ENCODE data around the gene NHSL2. TPM values are rescaled to one million over a fixed set of nuclear protein-coding genes. Genes with fewer than 3 reads are reported as not detected.
"Not testable (repeated sequence)": the region's sequence is repeated elsewhere in the genome, so short reads cannot be mapped to it uniquely, and the experiment has no call there.

The NHSL2 gene
- polyA plus RNA-seq, 10 donors, result 7.7 to 13.1 (median 8.7) TPM

DNA sequence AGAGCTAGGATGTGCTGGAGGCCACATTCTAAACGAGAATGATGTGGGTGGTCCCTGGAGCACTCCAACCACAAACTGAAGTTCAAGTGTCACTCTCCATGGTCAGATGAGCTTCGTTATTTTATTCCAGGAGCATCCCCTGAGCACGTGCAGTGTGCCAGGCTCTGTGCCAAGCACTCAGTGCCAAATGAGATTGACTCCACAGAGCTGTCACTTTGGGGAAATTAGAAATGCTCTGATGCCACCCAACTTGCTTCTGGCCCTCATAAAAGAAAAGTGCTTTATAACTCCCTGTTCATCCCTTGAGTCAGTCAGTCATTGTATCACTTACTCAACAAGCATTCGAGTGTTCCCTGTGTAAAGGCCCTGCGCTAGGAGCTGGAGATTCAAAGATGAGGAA lies 129.9 kb downstream of the NHSL2 start:
- no peak for DNase-seq

DNA sequence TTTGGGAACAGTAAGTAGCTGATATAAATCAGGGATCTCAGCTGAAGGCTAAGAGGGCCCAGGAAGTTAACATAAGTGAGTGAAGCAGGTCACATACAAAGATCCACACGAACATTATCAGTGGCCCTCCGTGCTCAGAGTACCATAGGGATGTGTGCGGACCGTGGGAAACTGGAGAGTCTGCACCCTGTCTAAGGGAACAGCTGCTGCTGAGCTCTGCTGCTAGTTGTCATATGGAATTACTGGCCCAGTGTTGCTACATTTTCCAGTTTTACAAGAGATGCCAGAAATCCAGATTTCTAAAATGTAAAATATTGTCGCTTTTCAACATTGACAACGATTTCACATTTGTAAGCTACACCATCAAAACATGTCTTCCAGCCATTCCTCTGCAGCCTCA lies 130.5 kb downstream of the NHSL2 start:
- peak in 1 of 3 donors; percentile 59 for DNase-seq

DNA sequence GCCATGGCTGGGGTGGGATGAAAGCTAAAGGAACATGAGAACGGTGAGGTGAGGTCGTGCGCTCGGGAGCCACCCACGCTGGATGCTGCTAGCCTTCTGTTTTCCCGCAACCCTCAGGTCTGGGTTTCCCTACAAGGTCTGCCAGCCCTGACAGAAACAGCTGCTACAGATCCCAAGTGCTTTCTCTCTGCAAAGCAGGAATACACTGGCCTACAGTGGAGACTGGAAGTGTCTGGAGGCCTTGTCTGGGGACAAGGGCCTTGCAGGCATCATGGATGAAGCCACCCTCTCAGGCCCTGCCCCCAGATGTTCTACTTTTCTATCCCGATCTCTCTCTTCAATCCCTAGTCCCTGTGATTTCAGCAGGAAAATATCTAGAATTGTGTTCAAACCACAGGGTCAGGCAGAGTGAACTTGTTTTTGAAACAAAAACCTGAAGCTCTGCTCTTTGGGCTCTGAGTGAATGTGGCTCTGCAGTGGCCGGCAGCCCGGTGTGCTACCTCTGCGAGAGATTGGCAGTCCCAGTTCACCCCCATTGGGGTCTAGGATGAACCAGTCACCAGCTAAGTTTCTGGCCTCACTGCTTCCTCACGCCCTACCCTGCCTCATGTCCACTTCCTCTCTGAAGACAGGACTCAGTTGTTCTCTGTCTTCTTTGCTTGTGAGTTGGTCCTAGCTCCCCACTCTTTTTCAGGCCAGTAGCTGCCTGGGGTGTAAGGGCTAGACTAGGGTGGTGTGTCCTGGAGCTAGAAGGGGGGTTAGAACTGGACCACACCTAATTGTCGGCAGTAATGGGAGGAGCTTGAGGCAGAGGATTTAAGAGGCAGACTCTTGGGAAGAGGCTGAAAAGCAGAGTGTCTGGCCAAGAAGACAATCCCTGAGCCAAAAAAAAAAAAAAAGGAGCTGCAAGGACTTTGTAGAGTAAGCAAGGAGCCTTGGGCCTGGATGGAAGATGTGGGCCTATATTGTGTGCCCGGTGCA lies 131.5 kb downstream of the NHSL2 start:
- peak in 1 of 3 donors; percentile 71 for DNase-seq

DNA sequence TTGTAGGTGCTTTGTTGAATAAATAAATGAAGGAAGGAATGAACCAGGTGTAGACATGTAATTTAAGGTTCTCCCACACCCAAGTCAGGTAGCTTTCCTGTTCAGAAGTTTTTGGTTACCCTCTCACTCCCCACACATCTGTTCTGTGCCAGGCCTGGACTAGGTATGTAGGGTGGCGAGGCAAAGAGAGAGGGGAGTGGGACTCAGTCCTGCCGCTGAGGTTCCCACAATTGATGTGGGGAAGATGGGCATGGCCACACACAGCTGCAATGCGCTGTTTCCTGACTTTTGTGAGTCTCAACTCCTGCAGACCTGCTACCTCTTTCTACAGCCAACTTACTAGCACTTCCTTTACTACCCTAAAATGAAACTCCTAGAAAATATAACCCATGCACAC lies 132.2 kb downstream of the NHSL2 start:
- DNase-seq, result no peak

DNA sequence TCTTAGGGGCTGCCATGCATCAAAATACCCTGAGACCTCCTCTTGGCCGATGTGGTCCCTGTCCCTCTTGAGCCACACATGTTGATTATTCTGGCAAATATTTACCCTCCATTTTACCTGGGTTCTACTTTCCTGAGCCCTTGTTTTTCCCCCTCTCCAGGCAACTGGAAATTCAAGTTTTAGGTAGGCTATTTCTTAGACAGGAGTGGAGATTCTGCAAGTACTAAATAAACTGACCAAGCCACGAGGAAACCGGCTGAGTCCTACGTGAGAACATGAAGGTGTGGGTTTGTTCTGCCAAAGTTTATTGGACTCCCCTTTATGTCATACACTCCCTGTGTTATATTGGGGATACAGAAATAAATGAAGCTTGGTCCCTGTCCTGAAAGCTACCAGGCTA lies 133.0 kb downstream of the NHSL2 start:
- no peak for DNase-seq

DNA sequence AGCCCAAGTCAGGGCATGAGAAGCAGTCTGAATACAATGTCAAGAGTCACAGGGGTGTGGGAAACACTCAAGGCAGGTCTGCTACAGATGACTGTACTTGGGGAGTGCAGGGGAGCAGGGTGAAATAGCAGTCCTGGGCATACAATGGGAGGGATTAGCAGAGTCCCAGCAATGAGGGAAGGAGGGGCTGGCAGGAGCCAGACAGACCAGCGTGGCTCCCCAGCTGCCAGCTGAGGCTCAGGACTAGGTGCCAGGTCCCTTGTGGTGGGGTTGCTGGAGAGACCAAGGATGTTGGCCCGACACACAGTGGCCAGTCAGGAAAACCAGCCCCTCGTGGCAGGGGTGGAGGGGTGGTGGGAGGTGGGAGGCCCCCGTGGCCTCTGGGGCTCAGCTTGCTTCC lies 134.5 kb downstream of the NHSL2 start:
- DNase-seq, result no peak

DNA sequence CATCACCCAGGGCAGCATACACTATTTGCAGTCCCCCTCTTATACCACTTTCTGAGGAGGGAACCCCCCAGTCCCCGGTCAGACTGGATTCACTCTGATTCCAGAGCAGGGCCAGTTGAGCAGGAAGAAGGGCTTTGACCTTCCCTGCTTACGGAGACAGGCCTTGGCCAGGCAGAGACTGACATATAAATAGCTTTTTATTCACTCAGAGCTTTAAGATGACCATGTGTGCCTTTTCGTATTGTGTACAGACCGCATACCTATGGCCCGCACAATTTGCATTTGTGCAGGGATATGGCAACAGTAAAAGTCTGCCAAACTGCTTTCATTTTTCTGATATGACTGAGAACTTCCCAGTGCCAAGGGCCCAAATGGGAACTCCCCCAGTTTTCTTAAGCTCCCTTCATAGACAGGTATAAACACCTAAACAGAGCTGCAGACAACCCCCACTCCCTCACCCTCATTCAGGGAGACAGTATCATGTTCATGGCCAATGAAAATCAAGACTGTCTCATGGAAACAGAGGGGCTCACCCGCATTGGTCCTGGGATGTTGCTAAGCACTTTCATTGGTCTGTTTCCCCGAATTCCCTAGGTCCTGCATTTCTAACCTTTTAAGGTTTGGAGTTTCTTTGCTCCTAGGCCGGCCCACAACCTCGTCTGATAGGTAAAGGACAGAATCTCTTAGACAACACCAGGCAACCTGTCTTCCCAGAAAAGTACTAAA lies 135.1 kb downstream of the NHSL2 start:
- DNase-seq, result no peak

DNA sequence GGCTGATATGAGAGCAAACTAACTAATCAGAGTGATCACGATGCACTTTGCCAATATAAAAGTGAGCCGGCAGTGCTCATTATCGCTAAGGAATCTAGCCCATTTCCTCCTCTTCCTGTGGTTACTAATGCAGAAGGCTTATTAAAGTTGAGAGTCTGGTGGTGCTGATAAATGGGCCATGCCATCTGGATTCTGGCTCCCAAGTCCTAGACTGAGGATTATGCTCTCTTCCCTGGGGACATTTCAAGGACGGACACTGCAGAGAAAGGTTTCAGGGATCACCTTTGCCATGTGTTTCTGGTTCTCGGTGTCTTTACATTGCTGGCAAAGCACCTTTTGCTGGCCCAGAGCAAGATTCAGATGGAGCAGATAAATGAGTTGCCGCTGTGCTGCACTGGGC lies 135.8 kb downstream of the NHSL2 start:
- no peak for DNase-seq

DNA sequence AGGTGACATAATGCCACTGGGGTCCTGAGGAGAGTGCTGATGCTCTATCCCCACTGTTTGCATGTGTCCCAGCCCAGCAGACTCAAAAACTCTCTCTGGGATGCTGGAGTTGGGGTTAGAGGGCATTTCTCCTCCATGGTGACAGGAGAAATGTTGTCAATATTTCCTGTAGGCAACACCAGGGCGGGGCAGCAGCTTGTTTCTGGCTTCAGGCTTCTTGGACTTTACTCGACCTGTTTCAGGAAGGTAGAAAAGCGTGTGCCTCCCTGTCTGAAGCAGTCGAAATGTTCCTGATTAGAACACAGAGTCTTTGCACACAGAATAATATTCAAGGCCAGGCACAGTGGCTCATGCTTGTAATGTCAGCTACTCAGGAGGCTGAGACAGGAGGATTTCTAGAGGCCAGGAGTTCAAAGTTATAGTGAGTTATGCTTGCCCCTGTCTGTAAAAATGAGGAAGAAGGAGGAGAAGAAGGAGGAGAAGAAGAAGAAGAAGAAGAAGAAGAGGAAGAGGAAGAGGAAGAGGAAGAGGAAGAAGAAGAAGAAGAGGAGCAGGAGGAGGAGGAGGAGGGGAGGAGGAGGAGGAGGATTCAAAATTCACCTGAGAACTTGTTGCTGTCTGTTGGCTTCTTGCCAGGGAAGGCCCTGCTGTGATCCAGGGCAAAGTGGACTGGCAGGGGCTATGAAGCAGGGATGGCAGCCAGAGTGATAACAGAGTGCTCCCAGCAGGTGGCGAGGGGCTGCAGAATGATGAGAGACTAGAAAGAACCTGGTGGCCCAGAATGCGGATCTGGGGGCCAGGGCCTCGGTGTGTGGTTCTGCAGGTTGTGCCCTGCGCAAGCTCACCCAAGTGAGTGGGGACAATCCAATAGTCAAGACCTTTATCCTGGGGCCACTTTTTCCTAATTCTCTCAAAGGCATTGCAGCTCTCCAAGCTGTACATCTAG lies 138.1 kb downstream of the NHSL2 start:
- no peak for DNase-seq

DNA sequence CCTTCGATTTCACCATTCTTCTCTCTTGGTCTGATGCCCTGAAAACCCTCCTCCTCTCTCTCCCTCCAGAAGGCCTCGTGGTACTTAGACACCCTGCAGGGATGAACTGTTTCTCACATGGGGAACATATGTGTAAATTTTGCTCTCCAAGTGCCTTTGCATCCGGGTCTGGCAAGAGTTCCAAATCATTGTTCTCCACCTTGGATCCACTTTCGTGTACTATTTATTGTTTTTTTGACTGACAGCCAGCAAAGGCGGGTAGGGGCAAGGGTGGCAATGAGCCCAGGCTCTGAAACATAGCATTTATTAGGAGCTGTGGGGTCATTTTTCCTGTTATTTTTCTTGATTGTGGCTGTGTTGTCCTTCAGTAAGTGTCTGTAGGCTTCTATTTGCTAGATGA lies 139.4 kb downstream of the NHSL2 start:
- no peak for DNase-seq

DNA sequence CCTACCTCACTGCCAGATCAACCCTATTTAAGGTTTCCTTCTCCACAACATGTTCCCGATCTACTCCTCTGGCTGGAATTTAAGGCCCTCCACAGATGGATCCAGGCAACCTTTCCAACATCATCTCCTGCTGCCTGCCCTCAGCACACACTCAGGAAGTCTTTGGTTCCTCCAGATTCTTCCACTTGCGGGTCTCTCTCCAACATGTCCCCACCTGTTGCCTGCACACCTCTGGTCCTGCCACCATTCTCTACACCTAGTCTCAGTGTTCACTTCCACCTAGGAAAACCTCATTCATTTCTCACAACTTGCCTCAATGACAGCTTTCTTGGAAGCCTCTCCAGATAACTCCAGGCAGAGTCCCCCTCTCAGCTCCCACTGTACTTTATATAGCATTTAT lies 140.9 kb downstream of the NHSL2 start:
- DNase-seq, result no peak

DNA sequence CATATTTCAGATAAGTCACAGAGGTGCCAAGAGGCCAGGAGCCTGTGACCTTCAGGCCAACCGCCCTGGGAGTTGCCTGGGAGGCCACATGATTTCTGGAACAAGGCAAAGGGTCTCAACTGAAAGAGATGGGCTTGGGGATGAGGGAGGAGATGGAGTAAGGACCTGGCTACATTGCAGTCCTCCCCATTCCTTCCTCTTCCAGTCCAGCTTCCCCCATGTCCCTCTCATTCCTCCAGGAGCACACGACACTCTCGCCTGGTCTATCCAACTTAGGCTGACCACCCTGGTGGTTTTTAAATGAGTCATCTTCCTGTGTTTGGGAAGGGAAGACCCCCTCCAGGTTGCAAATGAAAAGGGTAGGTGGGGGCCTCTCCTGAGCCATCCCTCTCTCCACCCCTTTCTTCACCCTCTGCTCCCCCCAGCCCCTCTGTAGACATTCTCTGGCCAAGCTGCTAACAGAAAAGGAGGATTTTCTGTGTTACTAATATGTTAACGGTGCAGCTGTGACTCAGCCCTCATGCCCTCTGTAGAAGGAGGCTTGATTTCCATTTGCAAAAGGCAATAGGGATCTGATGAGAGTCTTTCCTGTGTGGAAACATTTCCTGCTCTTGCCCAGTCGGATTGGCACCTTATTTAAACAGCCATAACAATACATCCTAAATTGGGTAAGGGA lies 141.9 kb downstream of the NHSL2 start:
- DNase-seq, result no peak

DNA sequence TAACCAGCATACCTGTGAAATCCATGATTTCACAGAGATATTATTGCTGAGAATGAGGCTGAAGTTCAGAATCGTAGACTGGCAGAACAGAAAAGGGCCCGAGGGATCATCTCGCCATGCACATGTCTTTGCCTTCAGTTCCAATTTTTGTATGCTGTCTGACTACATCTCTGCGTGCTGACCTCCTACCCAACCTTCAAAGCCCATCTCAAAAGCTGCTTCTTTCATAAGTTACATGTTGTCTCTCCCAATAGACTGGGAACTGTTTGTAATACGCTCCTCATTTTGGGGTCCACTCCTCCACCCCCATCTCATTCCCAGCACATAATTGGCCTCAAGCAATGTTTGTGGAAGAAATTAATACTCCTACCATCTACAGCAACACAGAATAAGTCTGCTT lies 142.9 kb downstream of the NHSL2 start:
- no peak for DNase-seq

DNA sequence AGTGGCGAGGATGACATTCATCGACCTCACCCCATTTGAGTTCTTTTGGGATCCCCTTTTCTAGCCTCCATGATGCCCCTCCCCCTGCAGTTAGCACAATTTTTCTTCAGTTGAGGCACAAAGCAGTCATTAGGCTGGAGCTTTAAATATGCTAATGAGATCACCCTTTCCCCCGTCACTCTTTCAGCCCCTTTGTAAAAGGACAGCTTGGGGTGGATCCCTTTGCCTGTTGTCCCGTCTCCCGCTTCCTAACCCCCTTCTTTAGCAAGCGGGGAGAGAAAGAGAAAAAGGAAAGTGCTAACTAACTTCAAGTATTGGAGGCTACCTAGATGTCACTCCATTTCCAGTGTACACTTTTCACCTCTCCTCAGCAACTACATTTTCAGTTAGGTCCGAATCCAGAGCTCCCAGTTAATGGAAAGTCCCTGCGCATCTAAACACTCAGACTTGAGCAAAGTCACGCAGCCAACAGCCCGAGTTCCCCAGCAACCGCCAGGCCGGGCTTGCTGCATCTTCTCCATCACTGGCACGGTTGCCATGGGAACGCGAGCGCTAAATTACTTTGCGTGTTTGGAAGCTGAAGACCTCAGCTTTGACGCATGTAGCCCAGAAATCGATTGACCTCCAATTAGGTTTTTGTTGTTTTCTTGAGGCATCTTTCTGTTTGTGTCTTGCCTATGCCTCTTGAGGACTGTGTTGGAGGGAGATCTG lies 144.3 kb downstream of the NHSL2 start:
- no peak for DNase-seq

DNA sequence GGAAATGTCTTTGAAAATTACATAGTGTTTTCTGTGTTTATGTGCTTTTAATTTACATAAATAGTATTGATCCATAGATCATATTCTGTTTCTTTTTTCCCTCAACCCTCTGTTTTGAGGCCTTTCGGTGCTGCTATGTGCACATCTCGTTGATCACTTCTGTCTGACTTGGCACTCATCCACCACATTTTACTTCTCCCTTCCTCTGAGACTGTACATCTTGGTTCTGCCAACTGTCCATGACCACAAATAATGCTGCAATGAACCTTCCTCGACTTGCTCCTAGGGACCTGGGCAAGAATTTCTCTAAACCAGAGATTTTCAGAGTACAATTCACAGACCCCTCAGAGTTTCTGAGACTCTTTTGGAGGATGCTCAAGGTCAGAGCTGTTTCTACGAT lies 146.7 kb downstream of the NHSL2 start:
- peak in 1 of 3 donors; percentile 26 for DNase-seq

DNA sequence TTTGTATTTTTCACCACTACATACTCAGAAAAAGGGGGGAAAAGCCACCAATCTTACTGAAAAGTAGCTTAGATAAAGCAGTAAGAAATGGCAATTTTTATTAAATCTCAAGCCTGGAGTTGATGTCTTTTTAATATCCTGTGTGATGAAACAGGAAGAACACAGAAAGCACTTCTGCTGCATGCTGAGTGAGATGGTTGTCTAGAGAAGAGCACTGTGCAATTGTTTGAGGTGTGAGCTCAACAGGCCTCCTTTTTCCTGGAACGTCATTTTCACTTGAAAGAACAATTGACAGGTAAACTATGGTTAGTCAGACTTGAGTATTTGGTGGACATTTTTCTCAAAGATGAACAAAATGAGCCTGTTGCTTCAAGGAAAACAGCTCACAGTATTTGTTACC lies 147.2 kb downstream of the NHSL2 start:
- no peak for DNase-seq

DNA sequence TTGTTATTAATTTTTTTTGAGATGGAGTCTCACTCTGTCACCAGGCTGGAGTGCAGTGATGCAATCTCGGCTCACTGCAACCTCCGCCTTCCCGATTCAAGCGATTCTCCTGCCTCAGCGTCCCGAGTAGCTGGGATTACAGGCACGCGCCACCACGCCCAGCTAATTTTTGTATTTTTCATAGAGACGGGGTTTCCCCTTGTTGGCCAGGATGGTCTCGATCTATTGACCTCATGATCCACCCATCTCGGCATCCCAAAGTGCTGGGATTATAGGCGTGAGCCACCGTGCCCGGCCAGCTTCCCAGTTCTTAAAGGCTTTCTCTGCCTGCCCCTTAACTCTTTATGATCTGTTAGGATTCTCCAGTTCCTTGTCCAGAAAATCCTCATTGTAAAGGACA lies 147.7 kb downstream of the NHSL2 start:
- not testable (repeated sequence) for DNase-seq

DNA sequence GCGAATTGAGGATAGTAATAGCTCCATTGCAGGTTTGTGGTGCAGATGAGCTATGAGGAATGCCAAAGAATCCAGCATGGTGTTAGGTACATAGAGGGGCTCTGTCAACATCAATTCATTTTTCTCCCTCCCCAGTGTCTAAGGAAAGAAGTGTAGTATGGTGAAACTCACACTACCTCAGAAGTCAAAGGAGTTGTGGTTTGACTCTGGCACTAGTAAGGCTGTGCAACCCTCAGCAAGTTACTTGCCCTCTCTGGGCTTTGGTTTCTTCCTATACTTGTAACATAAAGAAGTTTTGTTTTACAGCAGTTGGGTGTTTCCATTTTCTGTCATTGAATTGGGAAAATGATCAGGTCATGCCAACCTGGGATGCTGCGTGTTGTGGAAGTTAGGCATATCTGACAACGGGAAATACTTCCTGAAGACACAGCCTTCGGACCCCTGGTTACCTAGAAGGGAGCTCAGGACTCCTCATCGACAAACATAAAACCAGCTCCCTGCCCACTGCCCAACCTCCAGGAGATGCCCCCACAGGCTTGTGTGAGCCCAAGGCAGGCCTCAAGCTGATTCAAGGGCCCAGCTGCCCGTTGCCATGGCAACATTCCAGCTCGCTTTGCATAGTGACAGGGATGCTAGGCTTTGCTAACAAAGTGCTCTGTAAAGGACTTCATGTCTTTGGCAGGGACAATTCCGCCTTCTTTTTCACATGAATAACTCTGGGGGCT lies 149.7 kb downstream of the NHSL2 start:
- DNase-seq, result peak in 1 of 3 donors; percentile 49

DNA sequence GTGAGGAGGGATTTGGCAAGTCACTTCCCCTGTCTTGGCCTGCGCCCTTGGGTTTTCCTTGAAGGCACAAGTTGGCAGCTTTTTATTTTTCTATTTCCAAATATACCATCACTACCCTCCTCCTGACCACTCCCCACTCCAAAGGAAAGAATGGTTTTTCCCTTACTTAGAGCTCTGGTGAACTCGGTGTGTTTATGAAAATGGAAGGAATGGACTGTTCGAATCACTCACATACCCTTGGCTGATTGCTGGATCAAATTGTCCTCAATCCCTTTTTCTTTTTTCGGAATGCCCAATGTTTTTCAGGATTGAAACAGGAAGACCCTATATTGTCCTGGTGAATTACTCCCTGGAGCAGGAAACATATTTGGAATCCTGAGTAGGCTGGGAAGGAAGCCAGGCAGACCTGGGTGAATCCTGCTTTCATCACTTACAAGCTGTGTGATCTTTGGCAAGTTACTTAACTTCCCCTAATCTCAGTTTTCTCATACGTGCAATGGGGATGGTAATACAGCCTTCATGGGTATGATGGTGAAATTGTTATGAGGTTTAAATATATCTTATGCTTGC lies 150.4 kb downstream of the NHSL2 start:
- no peak for DNase-seq

DNA sequence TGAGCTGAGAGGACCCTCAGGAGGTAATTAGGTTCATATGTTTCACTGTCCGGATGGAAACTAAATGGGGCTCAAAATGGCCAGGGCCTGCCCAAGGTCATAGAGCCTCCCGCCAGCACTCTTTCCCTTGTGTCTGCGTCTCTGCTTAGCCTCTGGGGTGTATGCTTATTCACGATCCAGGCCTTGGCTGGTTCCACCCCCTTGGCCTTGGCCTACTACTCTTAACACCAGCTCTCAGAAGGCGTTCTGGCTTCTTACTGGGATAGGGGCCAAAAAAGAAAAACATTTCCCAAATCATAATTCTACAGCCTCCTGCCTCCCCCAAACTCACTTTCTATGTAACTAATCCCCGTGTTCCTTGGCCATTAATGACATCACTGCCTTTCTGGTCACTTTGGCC lies 152.3 kb downstream of the NHSL2 start:
- peak in 1 of 3 donors; percentile 59 for DNase-seq

Measured in muscle of back (tissue), 11 donors.